ENCODE measurements around the gene AKNAD1. TPM values are rescaled to one million over a fixed set of nuclear protein-coding genes. Genes with fewer than 3 reads are reported as not detected.

Gene AKNAD1
- total and polyA plus RNA-seq, 7 donors, result 0.14 to 2.1 (median 0.69) TPM

- no peak for DNase-seq
- no peaks in the 10 kb centered on the region for H3K27me3 ChIP-seq (ENCODE audit: insufficient read depth in 3 of 3, low read length in 2 of 3)
- ATAC-seq, result no peak
- WGBS, 3 donors, result 92 to 98% (median 95%) methylated on average over 2 of the region's 2 CpGs
- intact Hi-C loops (cut with DNase I), result no loop called here
- H3K4me1 ChIP-seq, result peaks cover 18% of the 10 kb centered on the region
- TF ChIP-seq CTCF (IDR thresholded peaks at IDR 0.05), result no peak
- no peak overlapping the region for H3K4me3 ChIP-seq
- H3K36me3 ChIP-seq (ENCODE audit: insufficient read depth in 1 of 2, low read depth in 1 of 2), result peaks cover 0 to 14% of the 10 kb centered on the region in 2 donors
- H3K9me3 ChIP-seq, result no peaks in the 10 kb centered on the region
- H3K27ac ChIP-seq, result no peak overlapping the region
These were observed 29.4 kb upstream of the AKNAD1 start for GRCh38 chr1:108886292-108886691.

- Histone ChIP-seq H3K4me1 (peaks cover 18% of the 10 kb centered on the region), H3K9me3 (no peaks in the 10 kb centered on the region), H3K36me3 (ENCODE audit: insufficient read depth in 1 of 2, low read depth in 1 of 2) (peaks cover 0 to 14% of the 10 kb centered on the region in 2 donors), H3K27ac (peak overlapping the region; percentile 50), H3K27me3 (ENCODE audit: insufficient read depth in 3 of 3, low read length in 2 of 3) (no peaks in the 10 kb centered on the region), H3K4me3 (no peak overlapping the region)
- DNase-seq, result no peak
- intact Hi-C loops (cut with DNase I), result no loop called here
- no peak for TF ChIP-seq CTCF (IDR thresholded peaks at IDR 0.05)
- peak; percentile 75 to 84 (median 80) for ATAC-seq
These were observed 28.1 kb upstream of the AKNAD1 start for GRCh38 chr1:108884968-108885367.

- Histone ChIP-seq H3K27me3 (ENCODE audit: insufficient read depth in 3 of 3, low read length in 2 of 3) (no peaks in the 10 kb centered on the region), H3K4me3 (no peak overlapping the region), H3K27ac (no peak overlapping the region), H3K4me1 (peaks cover 31% of the 10 kb centered on the region), H3K9me3 (no peaks in the 10 kb centered on the region), H3K36me3 (ENCODE audit: insufficient read depth in 1 of 2, low read depth in 1 of 2) (peaks cover 0 to 11% of the 10 kb centered on the region in 2 donors)
- no peak for TF ChIP-seq CTCF (IDR thresholded peaks at IDR 0.05)
- intact Hi-C loops (cut with DNase I), result no loop called here
- ATAC-seq (no peak), DNase-seq (no peak)
- 92 to 97% (median 92%) methylated on average over 2 of the region's 2 CpGs for WGBS, 3 donors
These were observed 25.9 kb upstream of the AKNAD1 start for GRCh38 chr1:108882837-108883236.

- no peak for TF ChIP-seq CTCF (IDR thresholded peaks at IDR 0.05)
- peaks cover 0 to 4% of the 10 kb centered on the region in 2 donors for H3K36me3 ChIP-seq (ENCODE audit: insufficient read depth in 1 of 2, low read depth in 1 of 2)
- intact Hi-C loops (cut with DNase I), result no loop called here
- H3K9me3 ChIP-seq, result no peaks in the 10 kb centered on the region
- no peak for DNase-seq
- H3K27ac ChIP-seq, result no peak overlapping the region
- H3K27me3 ChIP-seq (ENCODE audit: insufficient read depth in 3 of 3, low read length in 2 of 3), result no peaks in the 10 kb centered on the region
- WGBS, 3 donors, result 88 to 94% (median 94%) methylated on average over 1 of the region's 1 CpG
- ATAC-seq, result no peak
- peaks cover 31% of the 10 kb centered on the region for H3K4me1 ChIP-seq
- H3K4me3 ChIP-seq, result no peak overlapping the region
These were observed 24.5 kb upstream of the AKNAD1 start for GRCh38 chr1:108881369-108881768.

- TF ChIP-seq CTCF (IDR thresholded peaks at IDR 0.05), result no peak
- no peaks in the 10 kb centered on the region for H3K9me3 ChIP-seq
- H3K4me1 ChIP-seq, result peaks cover 35% of the 10 kb centered on the region
- peaks cover 0 to 4% of the 10 kb centered on the region in 2 donors for H3K36me3 ChIP-seq (ENCODE audit: insufficient read depth in 1 of 2, low read depth in 1 of 2)
- no peak overlapping the region for H3K27ac ChIP-seq
- H3K4me3 ChIP-seq, result no peak overlapping the region
- WGBS, 3 donors, result 85 to 88% (median 86%) methylated on average over 3 of the region's 3 CpGs
- intact Hi-C loops (cut with DNase I), result no loop called here
- no peak for DNase-seq
- no peak for ATAC-seq
- no peaks in the 10 kb centered on the region for H3K27me3 ChIP-seq (ENCODE audit: insufficient read depth in 3 of 3, low read length in 2 of 3)
These were observed 24.0 kb upstream of the AKNAD1 start for GRCh38 chr1:108880850-108881249.
